ENCODE measurements around the gene CTAGE9.
A peak's percentile ranks its signal among the peaks of the same experiment; 100 is the strongest.
"Not testable (repeated sequence)": the region's sequence is repeated elsewhere in the genome, so short reads cannot be mapped to it uniquely, and the experiment has no call there.

Gene CTAGE9

GRCh38 chr6:131710917-131711316 lies at the start of gene CTAGE9:
Gene CTAGE9 (minus strand): TSS chr6:131711017. CDS start chr6:131711017, 0 bp downstream.
- DNase-seq, result not testable (repeated sequence)

GRCh38 chr6:131758920-131759319 lies 48.1 kb upstream of the CTAGE9 start:
- no peak for DNase-seq

- DNase-seq, result no peak
These were observed 45.2 kb upstream of the CTAGE9 start for GRCh38 chr6:131756039-131756438.

GRCh38 chr6:131755597-131755996 lies 44.8 kb upstream of the CTAGE9 start:
- DNase-seq, result no peak

- DNase-seq, result no peak
These were observed 44.1 kb upstream of the CTAGE9 start for GRCh38 chr6:131754715-131755567.

GRCh38 chr6:131754088-131754487 lies 43.3 kb upstream of the CTAGE9 start:
- no peak for DNase-seq

GRCh38 chr6:131751012-131751715 lies 40.3 kb upstream of the CTAGE9 start:
- not testable (repeated sequence) for DNase-seq

GRCh38 chr6:131749023-131749422 lies 38.2 kb upstream of the CTAGE9 start:
- no peak for DNase-seq

- DNase-seq, result no peak
These were observed 37.1 kb upstream of the CTAGE9 start for GRCh38 chr6:131747821-131748353.

- DNase-seq, result no peak
These were observed 34.7 kb upstream of the CTAGE9 start for GRCh38 chr6:131745476-131745875.

GRCh38 chr6:131744432-131745287 lies 33.8 kb upstream of the CTAGE9 start:
- DNase-seq, result peak; percentile 11

GRCh38 chr6:131741688-131742393 lies 31.0 kb upstream of the CTAGE9 start:
- no peak for DNase-seq

GRCh38 chr6:131740161-131740560 lies 29.3 kb upstream of the CTAGE9 start:
- DNase-seq, result no peak

- DNase-seq, result no peak
These were observed 28.3 kb upstream of the CTAGE9 start for GRCh38 chr6:131739136-131739535.

- no peak for DNase-seq
These were observed 26.0 kb upstream of the CTAGE9 start for GRCh38 chr6:131736811-131737210.

GRCh38 chr6:131736003-131736596 lies 25.3 kb upstream of the CTAGE9 start:
- no peak for DNase-seq

GRCh38 chr6:131733376-131734016 lies 22.7 kb upstream of the CTAGE9 start:
- DNase-seq, result no peak

- no peak for DNase-seq
These were observed 20.4 kb upstream of the CTAGE9 start for GRCh38 chr6:131731224-131731623.

GRCh38 chr6:131730264-131730663 lies 19.4 kb upstream of the CTAGE9 start:
- DNase-seq, result no peak

- no peak for DNase-seq
These were observed 18.7 kb upstream of the CTAGE9 start for GRCh38 chr6:131729550-131729949.

GRCh38 chr6:131728296-131728939 lies 17.6 kb upstream of the CTAGE9 start:
- DNase-seq, result no peak
